GM18867 (cell line): Measurements from ENCODE around the gene FAM13A.

Experiments
- ATAC-seq: cut with Tn5 transposase; IDR thresholded peaks from one replicate; pipeline ENCODE4 v1.9.1; 2021; ENCODE audit warnings: mild to moderate bottlenecking, moderate library complexity; ENCODE audit not compliant: unreplicated experiment

The FAM13A gene

DNA sequence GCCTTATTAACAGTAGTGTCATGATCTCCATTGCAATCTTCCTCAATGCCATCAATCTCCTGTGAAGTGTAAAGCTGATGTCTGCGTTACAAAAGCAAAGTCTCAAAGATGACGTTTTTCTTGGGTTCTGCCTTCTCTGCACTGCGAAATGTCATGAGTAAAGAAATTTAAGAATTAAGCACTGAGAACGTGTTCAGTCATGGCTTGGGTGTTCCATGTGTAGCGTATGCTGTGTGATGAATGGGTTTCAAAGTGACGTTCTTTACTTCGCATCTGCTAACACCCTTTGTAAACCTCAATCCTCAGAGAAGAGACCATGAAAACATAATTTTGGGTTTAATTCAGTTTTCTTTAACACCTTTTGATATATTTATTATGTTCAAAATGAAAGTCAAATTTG is 360.4 kb downstream of the FAM13A start:
- no peak for ATAC-seq

DNA sequence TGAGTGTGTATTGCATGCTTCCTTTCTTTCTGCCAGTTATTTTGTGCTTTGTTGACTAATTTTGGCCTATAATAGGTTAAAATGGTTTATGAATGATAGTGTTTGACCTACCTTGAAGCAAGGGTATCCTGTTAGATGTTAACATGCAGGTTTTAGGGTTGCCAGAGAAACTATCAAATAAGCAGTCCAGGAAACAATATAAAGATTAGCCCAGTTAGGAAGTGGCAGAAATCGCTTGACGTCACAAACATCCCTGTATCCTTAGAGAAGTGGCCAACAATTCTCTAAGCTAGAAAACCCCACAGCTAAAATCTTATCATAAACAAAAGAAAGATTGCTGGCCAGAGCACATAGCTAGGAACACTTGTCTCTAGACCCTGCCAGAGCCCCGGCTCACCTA is 363.2 kb downstream of the FAM13A start:
- no peak for ATAC-seq

DNA sequence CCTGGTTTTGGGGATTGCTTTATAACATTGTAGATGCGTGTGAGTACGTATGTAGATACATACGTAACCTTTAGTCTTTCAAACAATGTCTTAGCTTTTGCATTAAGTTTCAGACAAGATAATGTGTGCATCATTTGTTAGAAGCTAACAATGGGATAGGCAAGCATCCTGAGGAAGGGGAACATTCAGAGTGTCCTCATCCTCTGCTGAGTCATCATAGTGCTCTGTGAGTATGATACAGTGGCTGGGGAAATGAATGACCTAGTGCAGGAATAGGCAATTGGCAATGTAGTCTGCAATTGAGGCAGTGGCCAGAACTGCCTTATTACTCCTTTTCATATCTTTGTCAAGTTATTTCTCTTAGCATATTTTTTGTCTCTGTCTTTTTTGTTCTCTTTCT is 366.6 kb downstream of the FAM13A start:
- ATAC-seq: no peak

DNA sequence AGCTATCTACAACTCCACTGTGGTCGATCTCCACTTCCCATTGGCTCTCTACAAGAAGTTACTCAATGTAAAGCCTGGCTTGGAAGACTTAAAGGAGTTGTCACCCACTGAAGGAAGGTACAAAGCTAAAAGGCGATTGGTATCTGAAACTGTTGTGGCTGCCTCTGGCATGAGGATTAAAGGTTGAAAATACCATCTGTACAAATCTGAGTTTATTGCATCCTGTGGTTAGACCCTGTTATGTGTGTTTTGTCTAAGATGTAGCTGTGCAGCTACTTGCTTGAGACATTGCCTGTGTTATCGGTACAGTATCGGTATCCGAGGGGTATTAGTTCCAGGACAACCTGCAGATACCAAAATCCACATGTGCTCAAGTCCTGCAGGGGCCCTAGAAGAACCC is 375.8 kb downstream of the FAM13A start:
- ATAC-seq: no peak
